Putamen (tissue), 1 donor: ENCODE data around the gene CD300LB.
"Not testable (repeated sequence)": the region's sequence is repeated elsewhere in the genome, so short reads cannot be mapped to it uniquely, and the experiment has no call there.

ENCODE experiments used
- DNase-seq: peaks from one replicate; pipeline ENCODE4 v3.0.0-alpha.2; 2016; ENCODE audit warnings: low spot score

The CD300LB gene

GRCh38 chr17:74531231-74531761 is at the start of gene CD300LB:
CD300LB (minus strand) TSS chr17:74531475; CDS start chr17:74531350, 125 bp downstream.
- no peak for DNase-seq

DNA sequence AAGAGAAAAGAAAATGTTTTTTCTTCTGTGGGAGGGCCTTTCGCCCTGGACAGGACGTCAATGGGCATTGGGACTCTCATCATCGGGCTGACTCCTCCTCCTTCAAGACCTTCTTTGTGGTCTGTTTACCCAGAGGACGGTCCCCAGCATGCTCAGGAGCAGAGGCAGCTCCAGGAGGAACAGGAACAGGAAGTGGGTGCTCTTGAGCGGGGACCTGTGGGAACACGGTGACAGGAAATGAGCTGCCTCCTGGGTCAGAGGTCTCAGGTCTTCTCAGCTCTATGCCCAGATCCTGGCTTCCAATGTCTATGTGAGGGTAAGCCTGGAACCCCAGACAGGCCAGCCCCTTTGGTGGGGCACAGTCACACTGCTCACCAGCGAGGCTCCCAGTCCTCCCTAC is 48.6 kb upstream of the CD300LB start:
- no peak for DNase-seq

DNA sequence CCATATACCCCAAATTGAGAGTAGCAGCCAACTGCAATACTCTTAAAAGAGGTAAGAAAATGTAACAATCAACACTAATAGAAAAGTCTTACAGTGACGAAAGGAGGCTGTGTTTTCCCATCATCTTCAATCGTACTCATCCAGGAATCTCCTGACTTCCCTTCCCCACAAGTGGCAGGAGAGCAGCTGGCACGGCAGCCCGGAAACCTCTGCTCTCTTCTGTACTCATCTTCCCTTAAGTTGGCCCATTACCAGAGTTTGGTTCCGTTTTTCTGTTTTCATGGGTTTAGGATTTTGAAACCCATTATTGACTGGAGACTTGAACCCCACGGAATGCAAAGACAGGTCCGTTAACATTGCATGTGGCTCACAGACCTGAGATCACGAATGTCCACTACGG is 47.7 kb upstream of the CD300LB start:
- DNase-seq = no peak

GRCh38 chr17:74574489-74575142 is 43.3 kb upstream of the CD300LB start:
- DNase-seq = no peak

DNA sequence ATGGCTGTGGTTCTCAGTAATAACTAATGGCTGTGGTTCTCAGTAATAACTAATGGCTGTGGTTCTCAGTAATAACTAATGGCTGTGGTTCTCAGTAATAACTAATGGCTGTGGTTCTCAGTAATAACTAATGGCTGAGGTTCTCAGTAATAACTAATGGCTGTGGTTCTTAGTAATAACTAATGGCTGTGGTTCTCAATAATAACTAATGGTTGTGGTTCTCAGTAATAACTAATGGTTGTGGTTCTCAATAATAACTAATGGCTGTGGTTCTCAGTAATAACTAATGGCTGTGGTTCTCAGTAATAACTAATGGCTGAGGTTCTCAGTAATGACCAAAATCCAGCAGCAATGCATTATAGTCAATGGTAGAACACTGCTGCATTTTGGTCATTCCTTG is 42.4 kb upstream of the CD300LB start:
- not testable (repeated sequence) for DNase-seq

DNA sequence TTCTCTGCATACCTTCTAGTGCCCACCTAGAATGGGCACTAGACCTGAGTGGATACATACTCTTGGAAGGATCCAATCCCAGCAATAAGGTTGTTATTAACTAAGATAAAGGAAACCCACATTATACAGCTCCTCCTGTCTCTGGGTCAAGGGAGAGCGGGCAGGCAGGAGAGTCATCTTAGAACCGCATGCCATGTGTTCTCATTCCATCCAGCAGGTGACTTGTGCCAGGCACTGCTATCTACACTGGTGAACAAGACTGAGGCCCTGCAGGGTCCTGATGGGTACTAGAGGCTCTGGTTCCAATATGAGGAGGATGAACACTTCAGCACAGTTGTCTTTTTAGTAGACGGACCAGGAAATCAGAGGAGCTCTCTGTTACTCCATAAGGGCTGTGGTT is 41.9 kb upstream of the CD300LB start:
- no peak for DNase-seq

DNA sequence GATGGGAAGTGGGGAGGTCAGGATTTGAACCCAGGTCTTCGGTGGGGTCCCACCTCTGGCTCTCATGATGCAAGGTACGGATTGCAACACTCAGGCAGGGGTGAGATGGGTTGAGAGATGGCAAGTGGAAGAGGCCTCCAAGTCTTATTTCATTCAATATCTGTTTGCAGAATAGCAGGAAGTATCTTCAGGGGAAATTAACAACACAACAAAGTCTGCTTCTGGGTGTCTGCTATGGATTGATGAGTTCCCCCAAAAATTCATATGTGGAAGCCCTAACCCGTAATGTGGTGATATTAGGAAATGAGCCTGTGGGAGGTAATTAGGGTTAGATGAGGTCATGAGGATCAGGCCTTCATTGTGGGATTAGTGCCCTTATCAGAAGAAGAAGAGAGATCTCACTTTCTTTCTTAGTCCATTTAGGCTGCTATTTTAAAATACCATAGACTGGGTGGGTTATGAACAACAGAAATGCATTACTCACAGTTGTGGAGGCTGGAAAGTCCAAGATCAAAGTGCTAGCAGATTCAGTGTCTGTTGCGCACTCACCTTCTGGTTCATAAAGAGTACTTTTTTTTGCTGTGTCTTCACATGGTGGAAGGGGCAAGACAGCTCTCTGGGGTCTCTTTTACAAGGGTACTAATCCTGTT is 40.5 kb upstream of the CD300LB start:
- no peak for DNase-seq

DNA sequence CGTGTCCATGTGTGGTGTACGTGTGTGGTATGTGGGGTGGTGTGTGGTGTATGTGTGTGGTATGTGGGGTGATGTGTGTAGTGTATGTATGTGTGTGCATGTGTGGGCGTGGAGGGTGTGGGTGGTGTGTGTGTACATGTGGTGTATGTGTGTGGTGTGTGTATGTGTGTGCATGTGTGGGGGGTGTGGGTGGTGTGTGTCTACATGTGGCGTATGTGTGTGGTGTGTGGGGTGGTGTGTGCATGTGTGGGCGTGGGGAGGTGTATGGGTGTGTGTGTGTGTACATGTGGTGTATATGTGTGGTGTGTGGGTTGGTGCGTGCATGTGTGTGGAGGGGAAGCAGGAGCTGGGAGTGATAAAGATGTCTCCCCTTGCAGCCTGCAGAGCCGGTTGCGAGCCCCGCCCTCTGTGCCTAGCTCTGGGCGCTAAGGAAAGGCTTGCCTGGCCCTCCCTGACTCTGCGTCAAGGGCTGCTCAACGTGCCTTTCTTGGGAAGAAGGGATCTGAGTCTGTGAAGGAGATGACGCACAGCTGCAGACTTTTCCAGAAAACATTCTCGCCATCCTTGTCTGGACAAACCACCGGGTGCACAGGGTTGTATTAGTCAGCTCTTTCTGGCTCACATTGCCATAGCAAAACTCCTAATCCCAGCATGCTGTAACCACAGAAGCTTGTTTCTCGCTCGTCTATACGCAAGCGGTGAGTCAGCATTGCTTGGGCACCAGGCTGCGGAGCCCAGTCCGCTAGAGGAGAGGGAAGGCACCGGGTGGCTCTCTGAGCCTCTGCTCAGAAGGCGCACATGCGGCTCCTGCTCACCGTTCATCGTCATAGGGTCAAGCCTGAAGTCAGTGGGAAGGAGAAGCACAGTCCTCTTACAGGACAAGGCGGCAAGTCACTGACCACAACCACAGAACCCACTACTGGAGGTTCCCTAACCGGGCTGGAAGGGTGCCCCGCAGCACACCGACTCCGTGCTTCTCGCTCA is 38.0 kb upstream of the CD300LB start:
- DNase-seq = no peak

GRCh38 chr17:74568106-74568873 is 37.0 kb upstream of the CD300LB start:
- DNase-seq = no peak

- no peak for DNase-seq
These were observed 36.1 kb upstream of the CD300LB start, which contains the start of gene CD300H for GRCh38 chr17:74567397-74567796. CD300H (minus strand) TSS chr17:74567509.

- DNase-seq = no peak
These were observed 35.0 kb upstream of the CD300LB start for GRCh38 chr17:74566132-74566753.

- no peak for DNase-seq
These were observed 33.9 kb upstream of the CD300LB start for GRCh38 chr17:74565126-74565525.

- no peak for DNase-seq
These were observed 32.1 kb upstream of the CD300LB start for GRCh38 chr17:74563358-74563757.

DNA sequence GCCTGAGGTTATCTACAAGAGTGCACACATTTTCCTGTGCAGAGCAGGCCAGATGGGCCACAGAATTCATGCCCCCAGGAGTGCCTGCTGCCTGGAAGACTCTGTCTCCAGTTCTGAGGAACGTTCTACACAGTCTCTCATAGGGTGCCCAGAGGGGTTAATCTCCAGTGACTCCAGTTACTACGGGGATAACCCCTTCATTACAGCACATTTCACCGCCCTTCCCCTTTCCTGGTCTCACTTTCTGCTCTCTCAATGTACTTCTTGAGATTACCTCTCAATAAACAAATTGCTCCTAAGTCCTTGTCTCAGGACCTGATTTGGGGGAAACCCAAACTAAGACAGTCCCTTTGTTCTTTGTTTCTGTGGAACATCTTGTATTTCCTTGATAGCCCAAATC is 30.3 kb upstream of the CD300LB start:
- no peak for DNase-seq

DNA sequence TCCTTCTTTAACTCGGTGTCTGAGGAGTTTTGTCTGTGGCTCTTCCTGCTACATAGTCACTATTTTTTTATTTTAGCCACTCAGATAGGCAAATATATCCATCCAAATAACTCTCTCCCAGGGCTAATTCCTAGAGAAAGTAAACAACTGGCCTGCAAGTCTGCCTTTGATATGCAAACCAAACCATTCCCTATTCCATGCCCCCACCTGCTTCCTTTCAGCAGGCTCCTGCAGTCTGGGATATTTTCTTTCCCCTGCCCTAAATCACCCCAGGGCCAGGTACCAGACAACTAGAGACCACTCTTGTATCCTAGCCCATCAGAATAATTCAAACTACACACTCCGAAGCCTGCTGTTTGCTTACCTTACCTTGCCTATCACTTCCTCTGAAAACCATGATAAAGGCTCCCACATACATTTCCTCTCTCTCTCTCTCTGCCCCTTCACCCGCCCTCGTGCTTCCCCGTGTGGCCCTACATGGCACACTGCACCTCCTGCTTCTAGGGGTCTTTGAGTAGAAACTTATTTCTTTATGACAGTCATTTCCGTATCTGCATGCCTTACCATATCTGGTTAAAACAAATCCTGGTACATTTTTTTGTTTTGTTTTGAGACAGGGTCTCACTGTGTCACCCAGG is 27.7 kb upstream of the CD300LB start:
- DNase-seq = no peak

GRCh38 chr17:74558402-74558801 is 27.1 kb upstream of the CD300LB start:
- not testable (repeated sequence) for DNase-seq

DNA sequence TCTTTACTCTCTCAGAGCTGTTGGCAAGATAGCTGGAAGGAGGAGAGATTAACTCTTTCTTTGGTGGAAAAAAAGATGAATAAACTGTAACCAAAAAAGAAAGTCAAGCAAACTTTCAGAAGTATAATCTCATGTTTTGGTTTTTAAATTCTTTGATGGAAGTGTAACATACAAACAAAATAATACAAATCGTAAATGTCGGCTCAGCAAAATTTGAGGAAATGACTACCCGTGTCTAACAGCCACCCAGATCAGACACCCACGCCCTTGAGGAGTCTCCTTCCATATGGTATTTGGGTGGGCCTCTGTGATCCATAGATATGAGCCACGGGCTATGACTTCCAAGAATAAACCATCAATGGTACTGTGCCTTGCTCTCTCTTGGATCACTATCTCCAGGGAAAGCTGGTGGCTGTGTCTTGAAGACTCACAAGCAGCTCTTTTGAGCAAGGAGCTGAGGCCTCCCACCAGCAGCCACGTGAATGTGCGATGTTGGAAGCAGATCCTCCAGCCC is 24.2 kb upstream of the CD300LB start:
- DNase-seq = no peak

DNA sequence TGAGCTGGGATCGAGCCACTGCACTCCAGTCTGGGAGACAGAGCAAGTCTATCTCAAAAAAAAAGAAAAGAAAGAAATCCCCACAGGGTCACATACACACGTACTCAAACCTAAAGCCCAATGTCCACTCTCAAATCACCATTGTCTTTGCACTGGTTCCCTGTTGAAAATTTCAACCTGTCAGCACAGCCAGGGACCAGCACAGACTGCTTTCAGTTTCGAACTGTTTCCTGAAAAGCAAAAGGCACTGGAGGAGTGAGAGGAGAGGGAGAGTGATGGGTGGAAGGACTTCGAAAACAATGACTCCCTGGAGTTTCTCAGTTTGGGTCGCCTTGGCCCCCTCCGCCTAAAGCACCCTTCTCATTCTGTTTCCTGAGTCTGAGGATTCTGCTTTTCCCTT is 23.6 kb upstream of the CD300LB start:
- DNase-seq = no peak

DNA sequence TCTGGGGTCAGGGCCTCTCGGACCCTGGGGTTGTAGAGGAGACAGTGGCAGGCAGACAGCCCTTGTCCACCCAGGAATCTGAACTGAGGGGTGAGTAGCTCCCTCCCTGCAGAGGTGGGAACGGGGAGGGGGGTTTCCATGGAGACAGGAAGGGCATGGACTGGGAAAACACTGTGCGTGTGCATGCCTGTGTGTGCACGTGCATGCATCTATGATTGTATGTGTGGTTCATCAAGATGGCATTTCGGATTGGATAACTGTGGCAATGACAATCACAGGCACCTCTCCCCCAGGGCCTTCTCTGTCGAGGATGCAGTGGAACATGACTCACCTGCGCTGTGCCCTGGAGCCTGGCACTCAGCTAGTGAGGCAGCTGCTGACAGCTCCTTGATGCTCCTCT is 20.8 kb upstream of the CD300LB start:
- DNase-seq = no peak

- DNase-seq = no peak
These were observed 19.3 kb upstream of the CD300LB start for GRCh38 chr17:74550602-74551001.
